Measurements from ENCODE around the gene JAZF1. TPM values are rescaled to one million over a fixed set of nuclear protein-coding genes. Genes with fewer than 3 reads are reported as not detected.

The JAZF1 gene
- total and polyA plus RNA-seq, 2 of the 8 experiments (the other 6 are each of a cell fraction or from before 2014, with no cell fraction given), result 2.6 to 21.8 TPM

- Histone ChIP-seq H3K18ac (ENCODE audit: extremely low read depth, low read length) (no peak overlapping the region), H3K14ac (ENCODE audit: insufficient read length) (no peak overlapping the region), H4K8ac (ENCODE audit: extremely low read depth, insufficient read depth, low read length) (no peak overlapping the region), H3K9me3 (ENCODE audit: insufficient read depth in 2 of 2, low read depth in 1 of 2, low read length in 1 of 2) (no peaks in the 10 kb centered on the region), H4K91ac (replicated peaks; ENCODE audit: insufficient read length, low read length) (no peak overlapping the region), H4K20me1 (replicated peaks in 1 of 2; ENCODE audit: control insufficient read depth in 1 of 2, insufficient read depth in 2 of 2, low read length in 2 of 2) (no peaks in the 10 kb centered on the region), H2AFZ (ENCODE audit: low read length) (no peak overlapping the region), H3K79me1 (ENCODE audit: low read depth, low read length) (no peaks in the 10 kb centered on the region), H3K4ac (replicated peaks; ENCODE audit: insufficient read length, low read depth, low read length) (no peak overlapping the region), H3K23ac (ENCODE audit: insufficient read length) (no peak overlapping the region), H2BK15ac (ENCODE audit: low read length) (no peak overlapping the region), H2BK120ac (replicated peaks; ENCODE audit: low read depth, low read length) (no peak overlapping the region), H3K27ac (ENCODE audit: low read depth, low read length) (no peak overlapping the region), H3K36me3 (ENCODE audit: control insufficient read depth in 2 of 4, insufficient read depth in 4 of 4, low read length in 3 of 4) (no peaks in the 10 kb centered on the region), H2BK20ac (ENCODE audit: low read length) (no peak overlapping the region), H2BK12ac (ENCODE audit: low read depth, low read length) (no peak overlapping the region), H3K4me1 (replicated peaks in 1 of 4; ENCODE audit: control insufficient read depth in 3 of 4, insufficient read depth in 4 of 4, low read length in 3 of 4) (no peaks in the 10 kb centered on the region), H3K9ac (replicated peaks in 1 of 4; ENCODE audit: extremely low read depth in 1 of 4, low read depth in 3 of 4, low read length in 3 of 4) (no peak overlapping the region), H2BK5ac (ENCODE audit: low read depth, low read length) (no peak overlapping the region), H3K4me3 (ENCODE audit: extremely low read depth in 1 of 4, insufficient read depth in 2 of 4, low read depth in 3 of 4, low read length in 4 of 4) (no peak overlapping the region), H3K56ac (replicated peaks; ENCODE audit: insufficient read length, low read depth, low read length) (no peak overlapping the region), H3K27me3 (replicated peaks in 1 of 4; ENCODE audit: control insufficient read depth in 3 of 4, extremely low read depth in 1 of 4, insufficient read depth in 3 of 4, low read length in 3 of 4) (no peaks in the 10 kb centered on the region), H2AK5ac (ENCODE audit: low read depth, low read length) (no peak overlapping the region), H3K79me2 (ENCODE audit: control insufficient read depth in 1 of 2, insufficient read depth in 2 of 2, low read length in 2 of 2) (no peaks in the 10 kb centered on the region), H4K5ac (ENCODE audit: insufficient read length, low read depth, low read length) (no peak overlapping the region), H3K4me2 (ENCODE audit: insufficient read depth in 1 of 2, low read depth in 2 of 2, low read length in 2 of 2) (no peak overlapping the region), H3K23me2 (ENCODE audit: low read depth, low read length) (no peaks in the 10 kb centered on the region)
- DNase-seq (ENCODE audit: low read depth in 1 of 2, low spot score in 2 of 2), result no peak
- CTCF ChIA-PET (ENCODE audit: partially characterized antibody), result interaction anchor here (1.4 kb wide), 1 partner anchor 128 kb away, joined by 3 read pairs; no protein-coding TSS in a partner anchor
- 80% methylated on average over 2 of the region's 2 CpGs; no CpG with 5 or more reads in 1 of the 2 experiments for WGBS, 2 experiments (ENCODE audit: extremely low coverage in 1 of 2, insufficient coverage in 1 of 2, insufficient read length in 1 of 2, insufficient replicate concordance in 2 of 2, low coverage in 1 of 2, low lambda C conversion rate in 2 of 2, missing lambda C conversion rate in 1 of 2)
- no peak for FAIRE-seq
- POLR2A ChIA-PET (ENCODE audit: partially characterized antibody), result no interaction called here
- TF ChIP-seq SIRT6 (IDR thresholded peaks at IDR 0.05; ENCODE audit: low read length) (no peak), CBX5 (IDR thresholded peaks at IDR 0.05; ENCODE audit: low read depth, low read length) (no peak), USF2 (IDR thresholded peaks at IDR 0.05; ENCODE audit: low read length) (no peak)
Observed at GRCh38 chr7:27965650-27966049, 214.9 kb downstream of the JAZF1 start.

All from H1 (cell line).